NK-92 (cell line): Measurements from ENCODE around the gene RAB40C.
A peak's percentile ranks its signal among the peaks of the same experiment; 100 is the strongest.

Experiments used
- DNase-seq: peaks from one replicate; lab custom pipeline; 2025; ENCODE audit not compliant: unreplicated experiment; lab: John Stamatoyannopoulos, UW

RAB40C gene

GRCh38 chr16:630249-630814 lies 40.5 kb downstream of the RAB40C start:
- no peak for DNase-seq

- DNase-seq: no peak
Measured at GRCh38 chr16:630815-631405, 41.0 kb downstream of the RAB40C start, which contains the start of gene WFIKKN1. Gene WFIKKN1, plus strand, starts transcription at chr16:630985. Its CDS starts 269 bp downstream, at chr16:631254.

- DNase-seq: no peak
Measured at GRCh38 chr16:631808-632358, 42.0 kb downstream of the RAB40C start.

- DNase-seq: no peak
Measured at GRCh38 chr16:632486-633335, 42.8 kb downstream of the RAB40C start.

- no peak for DNase-seq
Measured at GRCh38 chr16:633336-634050, 43.6 kb downstream of the RAB40C start.

GRCh38 chr16:634051-634670 lies 44.3 kb downstream of the RAB40C start:
- no peak for DNase-seq

- no peak for DNase-seq
Measured at GRCh38 chr16:634996-635395, 45.1 kb downstream of the RAB40C start.

- no peak for DNase-seq
Measured at GRCh38 chr16:635573-636205, 45.8 kb downstream of the RAB40C start.

GRCh38 chr16:636206-637080 lies 46.6 kb downstream of the RAB40C start, which contains the start of gene METTL26:
Gene METTL26, minus strand, starts transcription at chr16:636305. Its CDS starts 15 bp downstream, at chr16:636290.
- peak; percentile 47 for DNase-seq

GRCh38 chr16:637081-638018 lies 47.5 kb downstream of the RAB40C start:
- no peak for DNase-seq

- DNase-seq: no peak
Measured at GRCh38 chr16:638034-638543, 48.2 kb downstream of the RAB40C start.

- DNase-seq: no peak
Measured at GRCh38 chr16:638836-639235, 49.0 kb downstream of the RAB40C start.

- DNase-seq: no peak
Measured at GRCh38 chr16:640614-641013, 50.7 kb downstream of the RAB40C start.

- no peak for DNase-seq
Measured at GRCh38 chr16:641326-642188, 51.7 kb downstream of the RAB40C start, which contains the start of gene MCRIP2. Gene MCRIP2, plus strand, starts transcription at chr16:641828. Its CDS starts 164 bp downstream, at chr16:641992.

GRCh38 chr16:642189-643049 lies 52.6 kb downstream of the RAB40C start:
- no peak for DNase-seq

- no peak for DNase-seq
Measured at GRCh38 chr16:643050-643368, 53.1 kb downstream of the RAB40C start.
